Stimulated activated CD4-positive, alpha-beta T cell treated with anti-CD3 and anti-CD28 coated beads, Interleukin-12 subunit alpha, Interleukin-12 subunit beta, amount 100 ng/mL, for 24 hours (primary cell): Measurements from ENCODE around the gene DEXI.
"Not testable (repeated sequence)": the region's sequence is repeated elsewhere in the genome, so short reads cannot be mapped to it uniquely, and the experiment has no call there.

Source experiments
- DNase-seq, 2 experiments: peaks; one replicate each; pipeline ENCODE4 v3.0.0-alpha.2; 2020; ENCODE audit warnings: low read depth in 2 of 2

Gene DEXI

GRCh38 chr16:10941127-10941933, 938 bp downstream of the DEXI start:
- no peak for DNase-seq

- no peak for DNase-seq
Measured at GRCh38 chr16:10940501-10941079, 1.7 kb downstream of the DEXI start.

DNA sequence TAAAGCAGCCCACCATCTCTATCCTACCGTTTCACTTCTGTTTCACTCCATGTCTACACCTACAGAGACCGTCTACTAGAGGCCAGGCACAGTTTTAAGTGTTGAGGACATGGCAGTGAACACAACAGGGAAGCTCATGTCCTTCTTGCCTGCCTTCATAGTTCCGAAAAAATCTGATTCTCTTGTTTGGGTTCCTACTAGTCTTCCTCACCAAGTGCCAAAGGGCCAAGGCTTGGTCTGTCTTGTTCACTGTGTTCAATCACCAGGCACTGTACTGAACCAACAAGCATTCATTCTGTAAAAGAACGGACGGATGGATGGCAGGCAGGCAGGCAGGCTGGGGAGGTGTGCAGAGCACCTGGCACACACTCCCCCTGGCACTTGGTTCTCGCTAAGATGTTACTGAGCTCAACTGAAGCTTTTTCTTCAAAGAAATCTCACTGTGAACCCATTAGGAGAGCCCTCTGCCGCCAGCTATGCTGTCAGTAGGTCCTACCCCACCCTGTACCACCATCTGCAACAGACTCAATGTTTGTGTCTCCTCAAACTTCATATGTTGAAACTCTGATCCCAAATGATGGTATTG, 2.5 kb downstream of the DEXI start:
- DNase-seq = no peak

DNA sequence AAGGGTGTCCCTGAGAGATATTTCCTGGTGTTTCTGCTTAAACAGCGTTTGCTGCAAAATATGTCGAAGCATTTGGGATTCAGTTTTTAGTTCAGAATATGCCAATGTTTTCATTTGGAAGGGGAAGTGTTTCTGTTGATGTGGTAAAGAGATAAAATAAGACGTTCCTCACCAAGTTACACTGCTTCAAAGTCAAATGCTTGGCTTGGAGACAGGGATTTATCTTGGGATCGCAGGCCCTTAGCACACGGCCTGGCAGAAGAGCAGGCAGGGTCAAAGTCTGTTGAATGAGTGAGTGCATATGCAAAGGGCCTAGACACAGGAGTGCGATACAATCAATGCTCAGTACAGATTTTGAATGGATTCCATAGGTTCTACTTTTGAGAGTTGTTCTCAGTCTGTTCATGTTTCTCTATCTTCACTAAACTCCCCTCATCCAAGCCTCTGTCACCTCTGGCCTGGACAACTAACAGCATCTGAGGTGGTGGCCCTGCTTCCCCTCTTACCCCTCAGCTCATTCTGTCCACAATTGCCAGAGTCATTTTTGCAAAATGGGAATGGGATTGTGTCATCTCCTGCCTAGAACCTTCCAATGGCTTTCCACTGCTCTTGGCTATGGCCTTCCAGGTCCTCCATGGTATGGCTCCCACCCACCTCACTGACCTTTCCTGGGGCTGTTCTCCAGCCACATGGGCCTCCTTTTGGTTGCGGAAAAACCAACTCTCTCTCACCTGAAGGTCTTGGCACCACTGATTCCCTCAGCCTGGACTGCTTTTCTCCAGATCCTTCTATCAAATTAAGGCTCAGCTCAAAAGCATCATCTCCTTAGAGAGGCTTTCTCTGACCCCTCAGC, 3.2 kb downstream of the DEXI start:
- no peak for DNase-seq

- DNase-seq = no peak
Measured at GRCh38 chr16:10938321-10938720, 3.9 kb downstream of the DEXI start.

- DNase-seq = no peak
Measured at GRCh38 chr16:10937068-10937859, 5.0 kb downstream of the DEXI start.

DNA sequence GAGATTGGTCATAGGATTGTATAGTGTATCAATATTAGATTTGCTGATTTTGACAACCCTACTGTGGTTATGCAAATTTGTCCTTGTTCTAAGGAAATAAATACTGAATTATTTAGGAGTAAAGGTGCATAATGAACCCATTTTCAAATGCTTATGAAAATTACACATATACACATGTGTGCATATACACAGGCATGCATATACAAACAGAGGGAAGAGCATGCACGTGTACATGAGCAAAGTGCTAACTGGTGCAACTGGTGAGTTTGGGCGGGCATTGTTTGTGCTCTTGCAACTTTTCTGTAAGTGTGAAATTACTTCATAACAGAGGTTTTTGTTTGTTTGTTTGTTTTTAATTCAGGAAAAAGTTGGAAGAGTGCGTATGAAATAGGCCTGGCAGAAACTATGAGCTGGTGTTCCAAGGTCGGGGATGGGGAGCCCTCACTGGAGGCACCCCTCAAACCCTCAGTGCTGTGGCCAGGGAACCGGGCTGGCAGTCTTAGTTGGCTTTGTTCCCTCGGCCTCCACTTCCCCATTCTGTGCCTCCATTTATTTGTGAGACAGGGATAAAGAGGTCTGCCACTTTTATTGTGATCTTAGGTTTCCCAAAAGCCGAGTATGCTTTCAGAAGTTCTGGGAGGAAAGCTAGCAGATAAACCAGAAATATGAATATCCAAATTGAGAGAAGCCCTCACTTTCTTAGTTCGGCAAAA, 5.8 kb downstream of the DEXI start:
- DNase-seq = no peak

- no peak for DNase-seq
Measured at GRCh38 chr16:10935226-10935915, 6.9 kb downstream of the DEXI start.

GRCh38 chr16:10934325-10935107, 7.8 kb downstream of the DEXI start:
- DNase-seq = no peak

- DNase-seq = no peak
Measured at GRCh38 chr16:10933865-10934264, 8.4 kb downstream of the DEXI start.

GRCh38 chr16:10932959-10933710, 9.1 kb downstream of the DEXI start:
- no peak for DNase-seq

DNA sequence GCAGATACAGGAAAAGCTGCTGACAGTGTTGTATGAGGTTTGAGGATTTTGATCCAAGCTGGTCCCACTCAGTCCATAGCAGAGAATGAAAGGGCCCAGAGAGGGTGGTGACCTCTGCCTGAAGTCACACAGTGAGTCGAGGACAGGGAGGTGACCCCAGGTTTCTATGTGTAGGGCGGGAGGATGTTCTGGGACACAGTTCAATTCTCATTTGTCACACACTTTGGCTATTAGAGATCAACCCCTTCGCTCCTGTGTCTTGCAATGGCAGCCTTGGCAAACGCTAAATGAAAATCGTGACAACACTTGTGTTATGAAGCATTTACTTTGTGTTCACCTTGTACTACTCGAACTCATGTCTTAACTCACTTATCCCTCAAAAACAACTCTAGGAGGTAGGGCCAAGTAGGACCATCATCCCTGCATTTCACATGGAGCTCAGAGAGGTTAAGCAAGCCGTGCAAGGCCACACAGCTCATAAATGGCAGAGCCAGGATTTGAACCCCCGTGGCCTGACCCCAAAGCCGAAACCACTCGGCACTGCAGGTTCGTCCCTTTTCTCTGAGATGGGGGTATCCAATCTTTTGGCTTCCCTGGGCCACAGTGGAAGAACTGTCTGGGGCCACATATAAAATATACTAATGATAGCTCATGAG, 10.2 kb downstream of the DEXI start:
- no peak for DNase-seq

DNA sequence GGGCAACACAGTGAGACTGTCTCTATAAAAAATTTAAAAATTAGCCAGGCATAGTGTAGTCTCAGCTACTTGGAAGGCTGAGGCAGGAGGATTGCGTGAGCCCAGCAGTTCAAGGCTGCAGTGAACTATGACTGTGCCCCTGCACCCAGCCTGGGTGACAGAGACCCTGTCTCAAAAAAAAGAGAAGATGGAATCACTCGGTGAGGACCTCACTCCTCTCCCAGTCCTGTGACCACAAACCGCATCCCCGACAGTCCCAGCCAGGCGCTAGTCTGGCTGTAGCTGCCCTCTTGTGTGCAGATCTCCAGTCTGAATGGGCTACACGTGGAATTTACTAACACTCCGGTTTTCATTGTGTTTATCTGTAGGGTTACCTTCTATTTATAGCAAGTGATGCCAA, 11.1 kb downstream of the DEXI start:
- DNase-seq = no peak

- no peak for DNase-seq
Measured at GRCh38 chr16:10930755-10931093, 11.5 kb downstream of the DEXI start.

GRCh38 chr16:10929853-10930754, 12.2 kb downstream of the DEXI start:
- no peak for DNase-seq

- not testable (repeated sequence) for DNase-seq
Measured at GRCh38 chr16:10929097-10929496, 13.2 kb downstream of the DEXI start.

GRCh38 chr16:10927497-10928112, 14.7 kb downstream of the DEXI start:
- DNase-seq = no peak
